Measurements from ENCODE around the gene SCYL1. TPM values are rescaled to one million over a fixed set of nuclear protein-coding genes. Genes with fewer than 3 reads are reported as not detected.

Gene SCYL1
- total RNA-seq, 1 experiment from 2014 or later = 53.6 TPM

DNA sequence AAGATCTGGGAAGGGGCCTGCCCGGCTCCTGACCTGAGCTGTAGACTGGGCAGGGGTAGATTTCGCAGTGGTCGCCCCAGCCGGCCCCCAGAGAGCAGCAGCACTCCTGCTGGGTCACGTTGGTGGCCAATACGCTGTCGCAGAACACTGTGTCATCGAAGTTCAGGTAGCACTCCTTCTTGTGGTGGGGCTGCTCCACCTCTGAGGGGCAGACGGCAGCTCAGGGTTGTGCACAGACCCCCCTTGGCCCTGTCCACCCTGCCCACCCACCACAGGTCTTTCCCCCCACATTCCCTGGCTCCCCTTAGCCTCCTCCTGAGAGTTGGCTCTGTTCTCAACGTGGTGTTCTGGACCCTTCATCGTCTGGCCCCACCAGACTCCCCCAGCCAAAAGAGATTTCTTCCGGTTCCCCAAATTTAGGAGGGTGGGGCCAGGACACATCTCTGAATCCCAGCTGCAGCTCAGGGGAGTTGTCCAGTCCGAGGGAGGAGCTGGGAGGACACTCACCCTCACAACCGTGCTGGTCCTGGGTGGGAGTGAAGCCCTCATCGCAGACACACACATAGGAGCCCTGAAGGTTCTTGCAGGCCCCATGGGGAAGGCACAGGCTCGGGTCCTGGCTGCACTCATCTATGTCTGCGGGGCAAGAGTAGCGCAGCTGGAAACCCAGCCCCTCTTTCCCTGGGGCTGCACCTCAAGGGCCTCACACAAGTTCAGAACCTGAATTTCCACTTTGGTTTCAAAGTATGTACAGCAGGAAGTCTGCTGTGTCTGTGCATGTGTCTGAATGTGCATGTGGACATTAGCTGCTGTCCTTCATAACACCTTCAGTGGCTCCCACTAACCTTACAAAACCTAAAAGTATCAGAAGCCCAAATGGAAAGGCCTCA lies 16.5 kb downstream of the SCYL1 start:
- no peak for DNase-seq
- H3K36me3 Mint-ChIP-seq (ENCODE audit: insufficient read depth, unreplicated experiment) = peaks cover 77% of the 10 kb centered on the region
- H3K4me3 Mint-ChIP-seq (ENCODE audit: low read depth, unreplicated experiment) = peak overlapping the region; percentile 62
- no peaks in the 10 kb centered on the region for H3K9me3 Mint-ChIP-seq (ENCODE audit: low read depth, unreplicated experiment)
- H3K27ac Mint-ChIP-seq (ENCODE audit: unreplicated experiment) = peak overlapping the region; percentile 64
- intact Hi-C loops (cut with micrococcal nuclease; ENCODE audit: unreplicated experiment) = loop anchor here (2.0 kb wide), 1 partner anchor 29 kb away; the partner anchor contains the start of gene ZNRD2
- no TSS peak for BruUV-seq (replicated peaks)
- no peaks in the 10 kb centered on the region for H3K27me3 Mint-ChIP-seq (ENCODE audit: unreplicated experiment)
- CTCF ChIA-PET = interaction anchor here (0.7 to 2.9 kb wide), 7 partner anchors 11 to 168 kb away, joined by 3 to 39 read pairs (median 4); partner anchors contain the start of genes FAM89B and ZNRD2
- TF ChIP-seq, protein P1, sequence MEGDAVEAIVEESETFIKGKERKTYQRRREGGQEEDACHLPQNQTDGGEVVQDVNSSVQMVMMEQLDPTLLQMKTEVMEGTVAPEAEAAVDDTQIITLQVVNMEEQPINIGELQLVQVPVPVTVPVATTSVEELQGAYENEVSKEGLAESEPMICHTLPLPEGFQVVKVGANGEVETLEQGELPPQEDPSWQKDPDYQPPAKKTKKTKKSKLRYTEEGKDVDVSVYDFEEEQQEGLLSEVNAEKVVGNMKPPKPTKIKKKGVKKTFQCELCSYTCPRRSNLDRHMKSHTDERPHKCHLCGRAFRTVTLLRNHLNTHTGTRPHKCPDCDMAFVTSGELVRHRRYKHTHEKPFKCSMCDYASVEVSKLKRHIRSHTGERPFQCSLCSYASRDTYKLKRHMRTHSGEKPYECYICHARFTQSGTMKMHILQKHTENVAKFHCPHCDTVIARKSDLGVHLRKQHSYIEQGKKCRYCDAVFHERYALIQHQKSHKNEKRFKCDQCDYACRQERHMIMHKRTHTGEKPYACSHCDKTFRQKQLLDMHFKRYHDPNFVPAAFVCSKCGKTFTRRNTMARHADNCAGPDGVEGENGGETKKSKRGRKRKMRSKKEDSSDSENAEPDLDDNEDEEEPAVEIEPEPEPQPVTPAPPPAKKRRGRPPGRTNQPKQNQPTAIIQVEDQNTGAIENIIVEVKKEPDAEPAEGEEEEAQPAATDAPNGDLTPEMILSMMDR (IDR thresholded peaks at IDR 0.05; ENCODE audit: unreplicated experiment) = no peak
- peaks cover 31% of the 10 kb centered on the region for H3K4me1 Mint-ChIP-seq (ENCODE audit: low read depth, unreplicated experiment)

DNA sequence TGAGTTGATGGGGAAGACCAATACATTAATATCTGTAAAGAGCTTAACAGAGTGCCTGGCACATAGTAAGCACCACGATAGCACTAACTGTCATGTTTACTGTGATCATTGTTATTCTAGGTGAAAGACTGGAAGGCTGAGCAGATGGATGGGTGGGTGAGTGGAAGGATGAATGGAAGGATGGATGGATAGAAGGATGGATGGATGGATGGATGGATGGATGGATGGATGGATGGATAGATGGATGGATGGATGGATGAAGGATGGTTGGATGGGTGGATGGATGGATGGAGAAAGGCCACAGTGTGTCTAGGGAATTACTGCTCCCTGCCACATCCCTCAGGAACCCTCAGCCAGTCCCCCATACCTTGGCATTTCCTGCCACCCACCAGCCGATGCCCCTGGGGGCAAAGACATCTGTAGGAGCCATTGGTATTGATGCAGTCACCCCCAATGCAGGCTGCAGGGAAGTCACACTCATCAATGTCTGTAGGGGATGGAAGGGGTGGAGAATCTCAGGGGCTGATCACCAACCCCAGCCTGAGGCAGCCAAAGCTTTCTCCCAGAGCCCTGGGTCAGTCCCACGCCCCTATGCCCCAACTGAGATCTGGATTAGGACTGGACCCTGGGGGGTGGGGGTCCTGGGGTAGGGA lies 18.0 kb downstream of the SCYL1 start:
- Mint-ChIP-seq H3K4me1 (ENCODE audit: low read depth, unreplicated experiment) (peaks cover 31% of the 10 kb centered on the region), H3K36me3 (ENCODE audit: insufficient read depth, unreplicated experiment) (peaks cover 77% of the 10 kb centered on the region), H3K27me3 (ENCODE audit: unreplicated experiment) (no peaks in the 10 kb centered on the region), H3K9me3 (ENCODE audit: low read depth, unreplicated experiment) (no peaks in the 10 kb centered on the region), H3K4me3 (ENCODE audit: low read depth, unreplicated experiment) (no peak overlapping the region), H3K27ac (ENCODE audit: unreplicated experiment) (no peak overlapping the region)
- TF ChIP-seq, protein P1 (IDR thresholded peaks at IDR 0.05; ENCODE audit: unreplicated experiment) = no peak
- intact Hi-C loops (cut with micrococcal nuclease; ENCODE audit: unreplicated experiment) = no loop called here
- CTCF ChIA-PET = no interaction called here
- BruUV-seq (replicated peaks) = no TSS peak
- DNase-seq = no peak

DNA sequence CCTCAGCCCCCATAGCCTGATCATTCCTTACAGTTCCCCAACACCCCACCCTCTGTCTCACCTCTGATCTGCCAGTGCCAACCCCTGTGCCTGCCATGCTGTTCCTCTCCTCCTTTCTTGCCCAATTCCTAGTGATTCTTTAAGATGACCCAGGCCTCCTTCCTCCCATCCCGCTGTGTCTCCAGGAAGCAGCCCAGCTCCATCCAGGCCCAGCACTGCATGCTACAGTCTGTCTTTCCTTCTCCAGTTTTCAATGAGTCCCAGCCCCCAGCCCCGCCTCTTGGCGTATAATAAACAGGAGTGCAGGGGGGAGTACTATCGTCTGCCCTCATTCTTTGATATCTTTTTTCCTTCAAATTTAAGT lies 21.0 kb downstream of the SCYL1 start:
- Mint-ChIP-seq H3K4me3 (ENCODE audit: low read depth, unreplicated experiment) (peak overlapping the region; percentile 54), H3K36me3 (ENCODE audit: insufficient read depth, unreplicated experiment) (peaks cover 78% of the 10 kb centered on the region), H3K27me3 (ENCODE audit: unreplicated experiment) (no peaks in the 10 kb centered on the region), H3K27ac (ENCODE audit: unreplicated experiment) (peak overlapping the region; percentile 8), H3K4me1 (ENCODE audit: low read depth, unreplicated experiment) (peaks cover 31% of the 10 kb centered on the region), H3K9me3 (ENCODE audit: low read depth, unreplicated experiment) (no peaks in the 10 kb centered on the region)
- intact Hi-C loops (cut with micrococcal nuclease; ENCODE audit: unreplicated experiment) = no loop called here
- TF ChIP-seq, protein P1 (IDR thresholded peaks at IDR 0.05; ENCODE audit: unreplicated experiment) = no peak
- CTCF ChIA-PET = no interaction called here
- no peak for DNase-seq
- BruUV-seq (replicated peaks) = no TSS peak

DNA sequence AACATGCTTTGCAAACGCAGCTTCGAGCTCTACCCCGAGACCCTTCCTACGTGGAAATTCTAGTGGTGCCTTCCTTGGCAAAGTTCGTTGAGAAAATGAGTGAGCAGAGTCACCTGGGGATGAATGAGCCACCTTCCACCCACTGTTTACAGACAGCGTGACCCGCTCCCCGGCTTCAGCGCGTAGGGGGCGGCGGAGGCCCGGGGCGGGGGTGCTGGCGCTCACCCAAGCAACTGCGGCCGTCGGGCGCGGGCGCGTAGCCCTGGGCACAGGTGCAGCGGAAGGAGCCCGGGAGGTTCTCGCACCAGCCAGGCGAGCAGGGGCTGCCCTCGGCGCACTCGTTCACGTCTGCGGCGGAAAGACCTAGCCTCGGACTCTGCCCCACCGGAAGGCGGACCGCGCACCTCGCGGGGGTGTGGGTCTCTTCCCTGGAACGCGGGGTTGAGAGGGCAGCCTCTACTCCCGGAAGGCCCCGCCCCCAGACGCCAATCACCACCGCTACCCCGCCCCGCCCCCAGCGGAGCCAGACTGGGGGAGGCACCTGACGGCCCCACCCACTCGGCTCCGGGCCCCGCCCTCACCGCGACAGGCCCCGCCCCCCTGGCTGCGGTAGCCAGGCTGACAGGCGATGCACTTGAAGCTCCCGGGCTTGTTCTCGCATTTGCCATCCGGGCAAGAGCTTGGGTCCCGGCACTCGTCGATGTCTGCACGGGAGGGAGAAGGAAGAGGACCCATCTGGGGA lies 21.5 kb downstream of the SCYL1 start:
- BruUV-seq (replicated peaks) = TSS peak; percentile 48
- intact Hi-C loops (cut with micrococcal nuclease; ENCODE audit: unreplicated experiment) = no loop called here
- CTCF ChIA-PET = interaction anchor here (0.6 to 0.7 kb wide), 2 partner anchors 26 to 463 kb away, joined by 6 read pairs; no protein-coding TSS in a partner anchor
- peak overlapping the region; percentile 8 for H3K27ac Mint-ChIP-seq (ENCODE audit: unreplicated experiment)
- peaks cover 78% of the 10 kb centered on the region for H3K36me3 Mint-ChIP-seq (ENCODE audit: insufficient read depth, unreplicated experiment)
- peak overlapping the region; percentile 54 for H3K4me3 Mint-ChIP-seq (ENCODE audit: low read depth, unreplicated experiment)
- no peaks in the 10 kb centered on the region for H3K9me3 Mint-ChIP-seq (ENCODE audit: low read depth, unreplicated experiment)
- TF ChIP-seq, protein P1 (IDR thresholded peaks at IDR 0.05; ENCODE audit: unreplicated experiment) = no peak
- peaks cover 36% of the 10 kb centered on the region for H3K4me1 Mint-ChIP-seq (ENCODE audit: low read depth, unreplicated experiment)
- peak; percentile 99 for DNase-seq
- no peaks in the 10 kb centered on the region for H3K27me3 Mint-ChIP-seq (ENCODE audit: unreplicated experiment)
